Muscle of leg (tissue), 11 donors: Measurements from ENCODE around the gene HMBS. TPM values are rescaled to one million over a fixed set of nuclear protein-coding genes. Genes with fewer than 3 reads are reported as not detected.
"Not testable (repeated sequence)": the region's sequence is repeated elsewhere in the genome, so short reads cannot be mapped to it uniquely, and the experiment has no call there.

ENCODE experiments used
- DNase-seq: peaks from one replicate; pipeline ENCODE4 v3.0.0; 2013
- H3K27ac ChIP-seq: one replicate; pipeline ENCODE4 v1.5.1; 2013; ENCODE audit warnings: mild to moderate bottlenecking, low read length, control low read depth
- H3K27me3 ChIP-seq: one replicate; pipeline ENCODE4 v1.6.1; 2013; ENCODE audit warnings: low read length; ENCODE audit not compliant: control insufficient read depth, insufficient read depth
- H3K36me3 ChIP-seq: one replicate; pipeline ENCODE4 v1.6.1; 2013; ENCODE audit warnings: low read length; ENCODE audit not compliant: control insufficient read depth, insufficient read depth
- H3K4me1 ChIP-seq: one replicate; pipeline ENCODE4 v1.6.1; 2013; ENCODE audit warnings: low read length; ENCODE audit not compliant: control insufficient read depth, insufficient read depth
- H3K4me3 ChIP-seq: one replicate; pipeline ENCODE4 v1.5.1; 2013; ENCODE audit warnings: low read length, control low read depth
- H3K9me3 ChIP-seq: replicated peaks from 2 replicates; pipeline ENCODE4 v1.6.1; 2013; ENCODE audit warnings: low read depth, low read length; ENCODE audit not compliant: control insufficient read depth
- WGBS: methylation state at CpG from one replicate; pipeline ENCODE4 v1.1.5; 2013; ENCODE audit warnings: missing lambda C conversion rate; ENCODE audit not compliant: insufficient coverage; 5-methylcytosine and 5-hydroxymethylcytosine counted together
- polyA plus RNA-seq, 8 donors: library from polyadenylated mRNA; unstranded; fragments of 120-200 nt; gene quantifications; one replicate each; pipeline versions ENCODE4 v1.2.1 to v1.2.3, GENCODE V29; 2013; ENCODE audit warnings: inconsistent platforms in 1 of 8, low replicate concordance in 1 of 8; ENCODE audit not compliant: insufficient read length in 8 of 8, insufficient read depth in 1 of 8
- total RNA-seq: library from RNA; stranded (reverse); fragments of 120-200 nt; gene quantifications from one replicate; pipeline ENCODE4 v1.2.4, GENCODE V29; 2013

Gene HMBS
- total and polyA plus RNA-seq, 9 donors = 3.8 to 26.3 (median 21.5) TPM

DNA sequence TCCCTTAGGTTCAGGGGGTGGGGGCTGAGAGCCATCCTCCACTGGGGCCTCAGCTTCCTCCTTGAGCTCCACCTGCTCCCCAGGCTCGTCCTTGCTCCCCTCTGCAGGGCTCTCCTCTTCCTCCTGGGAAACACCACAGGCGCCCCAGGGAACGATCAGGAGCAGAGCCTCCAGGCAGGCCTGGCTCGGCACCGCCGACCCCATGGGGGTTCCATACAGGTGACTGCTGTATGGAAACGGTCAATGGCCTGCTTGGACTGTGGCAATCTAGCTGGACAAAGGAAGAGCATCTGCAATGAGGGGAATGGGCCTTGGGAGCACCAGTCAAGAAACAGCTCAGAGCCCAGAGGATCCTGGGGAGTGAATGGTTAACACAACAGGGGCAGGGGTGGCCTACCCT, 35.6 kb upstream of the HMBS start:
- DNase-seq = no peak
- no peaks in the 10 kb centered on the region for H3K27me3 ChIP-seq
- 95% methylated on average over 7 of the region's 7 CpGs for WGBS
- no peak overlapping the region for H3K27ac ChIP-seq
- peaks cover 92% of the 10 kb centered on the region for H3K36me3 ChIP-seq
- no peak overlapping the region for H3K4me3 ChIP-seq
- no peaks in the 10 kb centered on the region for H3K9me3 ChIP-seq
- H3K4me1 ChIP-seq = no peaks in the 10 kb centered on the region

DNA sequence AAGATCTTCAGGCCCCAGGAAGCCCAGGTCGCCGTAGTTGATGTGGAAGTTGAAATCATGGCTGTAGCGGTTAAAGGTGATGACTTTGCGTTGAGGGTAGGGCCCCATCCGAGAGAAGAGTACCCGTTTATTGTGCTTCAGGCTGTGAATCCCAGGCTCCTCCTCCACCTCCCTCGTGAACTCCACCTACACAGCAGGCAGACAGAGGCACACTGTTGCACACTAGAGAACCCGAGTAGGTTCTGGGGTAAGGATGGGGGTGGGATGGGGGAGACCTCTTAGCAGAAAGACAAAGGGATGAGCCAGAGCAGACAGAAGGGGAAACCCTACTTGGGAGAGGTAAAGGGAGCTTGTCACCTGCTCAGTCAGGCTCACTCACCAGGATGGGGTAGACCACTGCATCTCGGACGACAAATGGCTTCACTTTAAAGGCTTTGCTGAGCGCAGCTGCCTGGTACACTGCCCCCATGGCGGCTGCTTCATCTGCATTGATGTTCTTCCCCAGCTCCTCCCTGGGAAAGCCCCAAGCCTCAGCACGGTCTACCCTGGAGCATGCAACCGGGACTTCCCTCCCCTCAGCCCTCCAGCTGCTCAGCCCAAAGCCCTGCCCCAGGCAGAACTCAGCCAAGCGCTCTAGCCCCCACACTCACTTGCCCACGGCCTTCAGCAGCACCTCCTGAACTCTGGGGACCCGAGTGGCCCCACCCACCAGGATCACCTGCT, 33.1 kb upstream of the HMBS start:
- Histone ChIP-seq H3K4me1 (peaks cover 12% of the 10 kb centered on the region), H3K27ac (no peak overlapping the region), H3K36me3 (peaks cover 89% of the 10 kb centered on the region), H3K9me3 (no peaks in the 10 kb centered on the region), H3K4me3 (no peak overlapping the region), H3K27me3 (no peaks in the 10 kb centered on the region)
- WGBS = 85% methylated on average over 9 of the region's 17 CpGs
- no peak for DNase-seq

DNA sequence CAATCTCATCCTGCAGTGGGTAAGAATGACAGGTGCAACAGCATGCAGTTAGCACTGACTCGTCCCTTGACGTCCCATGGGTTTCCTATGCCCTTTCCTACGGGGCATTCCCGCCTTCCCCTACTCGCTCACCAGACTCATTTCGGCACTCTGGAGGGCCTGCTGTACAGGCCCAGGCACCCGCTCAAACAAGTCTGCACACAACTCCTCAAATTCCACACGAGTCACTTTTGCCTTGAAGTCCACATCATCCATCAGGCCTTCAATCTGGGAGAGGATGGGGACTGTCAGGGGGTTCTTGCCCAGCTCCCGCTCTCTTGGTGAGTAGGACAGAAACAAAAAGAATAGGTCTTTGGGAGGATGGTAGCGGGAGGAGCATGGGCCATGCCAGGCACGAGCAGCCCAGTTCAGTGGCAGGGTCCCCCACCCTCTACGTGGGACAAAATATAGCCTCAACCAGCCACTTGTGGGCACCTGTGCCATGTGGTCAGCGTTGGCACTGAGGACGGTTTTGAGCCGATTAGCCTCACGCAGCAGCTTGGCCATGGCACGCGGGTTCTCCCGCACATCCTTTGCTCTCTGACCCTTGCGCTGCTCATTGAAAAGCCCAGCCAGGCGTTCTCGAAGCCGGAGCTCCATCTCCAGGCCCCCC, 32.4 kb upstream of the HMBS start:
- no peak overlapping the region for H3K4me3 ChIP-seq
- DNase-seq = no peak
- no peaks in the 10 kb centered on the region for H3K27me3 ChIP-seq
- WGBS = 93% methylated on average over 18 of the region's 23 CpGs
- no peaks in the 10 kb centered on the region for H3K9me3 ChIP-seq
- peaks cover 12% of the 10 kb centered on the region for H3K4me1 ChIP-seq
- peaks cover 83% of the 10 kb centered on the region for H3K36me3 ChIP-seq
- no peak overlapping the region for H3K27ac ChIP-seq

DNA sequence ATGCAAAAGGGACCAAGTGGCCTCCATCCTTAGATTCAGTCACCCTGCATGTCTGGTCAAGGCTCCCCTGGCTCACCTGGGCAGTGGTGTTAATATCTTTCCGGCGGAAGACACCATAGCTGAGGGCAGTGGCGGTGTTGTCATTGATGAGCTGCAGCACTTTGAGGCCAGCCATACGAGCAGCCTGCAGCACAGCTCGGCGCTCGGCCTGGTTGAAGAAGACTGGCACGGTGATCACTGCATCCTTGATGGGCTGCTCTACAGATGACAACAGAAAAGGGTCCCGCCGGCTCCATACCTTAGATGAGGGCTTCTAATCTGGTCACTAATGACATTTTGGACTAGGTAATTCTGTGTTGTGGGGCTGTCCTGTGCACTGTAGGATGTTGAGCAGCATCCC, 30.3 kb upstream of the HMBS start:
- Histone ChIP-seq H3K36me3 (peaks cover 62% of the 10 kb centered on the region), H3K4me3 (no peak overlapping the region), H3K27me3 (no peaks in the 10 kb centered on the region), H3K27ac (no peak overlapping the region), H3K4me1 (peaks cover 18% of the 10 kb centered on the region), H3K9me3 (no peaks in the 10 kb centered on the region)
- no peak for DNase-seq
- 94% methylated on average over 10 of the region's 10 CpGs for WGBS

DNA sequence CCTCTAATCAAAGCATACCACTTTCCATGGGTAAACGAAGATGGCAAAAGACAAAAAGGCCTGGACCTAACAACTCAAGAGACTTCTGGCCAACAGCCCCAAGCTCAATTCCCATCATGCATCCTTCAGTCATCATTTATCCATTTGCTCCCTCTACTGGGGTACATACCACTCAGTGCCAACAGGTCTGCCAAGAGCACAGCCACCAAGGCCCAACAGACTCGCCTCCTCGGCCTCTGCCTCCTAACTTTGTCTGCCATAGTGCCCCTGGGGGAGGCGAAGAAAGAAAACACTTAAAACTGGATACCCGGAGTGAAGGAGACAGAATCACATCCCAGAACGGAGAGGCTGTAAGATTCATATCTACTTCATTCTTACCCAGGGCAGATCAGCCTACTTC, 28.8 kb upstream of the HMBS start:
- Histone ChIP-seq H3K36me3 (peaks cover 48% of the 10 kb centered on the region), H3K27me3 (no peaks in the 10 kb centered on the region), H3K9me3 (no peaks in the 10 kb centered on the region), H3K4me1 (peaks cover 18% of the 10 kb centered on the region), H3K4me3 (peak overlapping the region; percentile 89), H3K27ac (no peak overlapping the region)
- WGBS = 29% methylated on average over 6 of the region's 6 CpGs
- DNase-seq = no peak

DNA sequence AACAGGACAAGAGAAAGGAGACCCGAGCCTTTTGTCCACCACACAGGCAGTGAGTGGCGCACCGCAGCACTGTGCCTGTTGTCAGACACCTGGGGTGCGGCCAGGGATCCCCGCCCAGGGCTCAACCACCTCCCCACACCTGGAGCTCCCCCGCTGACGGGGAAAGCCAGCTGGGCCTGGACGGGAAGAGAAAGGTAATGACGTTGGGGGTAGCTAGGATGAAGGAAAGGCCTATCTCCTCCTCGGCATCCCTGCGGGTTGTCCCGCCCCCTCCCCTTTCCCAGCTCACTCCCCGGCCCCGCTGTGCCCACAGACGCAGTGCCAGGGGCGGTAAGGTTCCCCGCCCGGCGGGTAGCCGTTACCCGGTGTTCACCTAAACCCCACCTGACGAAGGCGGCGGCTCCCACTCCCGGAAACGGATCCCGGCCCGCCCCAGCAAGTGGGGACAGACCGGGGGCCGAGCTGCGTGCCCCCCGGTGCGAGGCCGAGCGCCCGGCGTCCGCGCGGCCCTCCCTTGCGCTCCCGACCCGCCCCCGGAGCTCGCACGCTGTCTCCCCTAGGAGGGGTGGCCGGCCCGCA, 28.2 kb upstream of the HMBS start:
- WGBS = under 1% methylated on average over 33 of the region's 48 CpGs
- Histone ChIP-seq H3K27me3 (no peaks in the 10 kb centered on the region), H3K4me1 (peaks cover 18% of the 10 kb centered on the region), H3K36me3 (peaks cover 42% of the 10 kb centered on the region), H3K4me3 (peak overlapping the region; percentile 89), H3K9me3 (no peaks in the 10 kb centered on the region), H3K27ac (peak overlapping the region; percentile 82)
- peak; percentile 16 for DNase-seq

DNA sequence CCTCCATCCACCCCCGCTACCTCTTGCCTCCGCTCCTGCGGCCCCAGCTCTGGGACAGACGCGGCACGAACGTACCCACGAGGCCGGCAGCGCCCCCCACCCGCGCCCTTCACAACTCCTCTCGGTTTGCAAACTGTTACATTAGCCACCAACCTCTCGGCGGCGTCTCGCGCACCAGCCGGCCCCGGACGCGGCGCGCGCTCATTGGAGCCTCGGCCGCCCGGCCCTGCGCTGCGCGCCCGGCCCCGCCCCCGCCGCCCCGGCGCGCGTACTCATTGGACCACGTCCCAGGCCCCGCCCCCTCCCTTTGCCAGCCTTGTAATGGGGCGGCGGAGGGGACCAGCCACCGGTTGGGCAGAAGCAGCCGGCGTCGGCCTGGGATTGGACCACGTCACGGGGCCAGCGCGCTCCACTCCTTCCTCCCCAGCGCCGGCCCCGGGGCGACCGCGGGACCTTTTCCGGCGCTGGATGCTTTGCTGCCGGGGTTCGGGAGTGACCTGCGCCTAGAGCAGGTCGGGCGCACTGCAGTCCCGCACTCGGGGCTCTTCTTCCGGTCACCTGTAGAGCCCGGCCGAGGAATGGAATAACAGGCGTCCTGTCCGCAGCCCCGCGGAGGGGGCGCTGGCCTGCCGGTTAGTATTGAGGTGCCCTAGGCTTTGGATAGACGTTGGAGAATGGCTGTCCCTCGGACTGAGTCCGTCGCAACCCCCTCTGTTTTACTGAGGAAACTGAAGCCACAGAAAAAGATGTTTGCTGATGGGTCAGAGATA, 27.5 kb upstream of the HMBS start, which contains the start of gene HYOU1:
HYOU1 (minus strand) TSS at position 206 of the 770 bp plus-strand sequence. CDS start 1,045 bp downstream, outside the sequence.
- H3K4me3 ChIP-seq = peak within 1 kb of the TSS; percentile 89
- peak; percentile 98 for DNase-seq
- no peaks in the 10 kb centered on the region for H3K9me3 ChIP-seq
- 0% methylated on average over 73 of the region's 79 CpGs for WGBS
- H3K27me3 ChIP-seq = no peaks in the 10 kb centered on the region
- H3K27ac ChIP-seq = peak within 1 kb of the TSS; percentile 82
- peaks cover 18% of the 10 kb centered on the region for H3K4me1 ChIP-seq
- H3K36me3 ChIP-seq = peaks cover 36% of the 10 kb centered on the region

DNA sequence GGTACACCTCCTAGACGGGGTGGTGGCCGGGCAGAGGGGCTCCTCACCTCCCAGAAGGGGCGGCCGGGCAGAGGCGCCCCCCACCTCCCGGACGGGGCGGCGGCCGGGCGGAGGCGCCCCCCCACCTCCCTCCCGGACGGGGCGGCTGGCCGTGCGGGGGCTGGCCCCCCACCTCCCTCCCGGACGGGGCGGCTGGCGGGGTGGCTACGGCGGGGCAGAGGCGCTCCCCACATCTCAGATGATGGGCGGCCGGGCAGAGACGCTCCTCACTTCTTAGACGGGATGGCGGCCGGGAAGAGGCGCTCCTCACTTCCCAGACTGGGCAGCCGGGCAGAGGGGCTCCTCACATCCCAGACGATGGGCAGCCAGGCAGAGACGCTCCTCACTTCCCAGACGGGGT, 25.6 kb upstream of the HMBS start:
- peaks cover 18% of the 10 kb centered on the region for H3K4me1 ChIP-seq
- 80% methylated on average over 1 of the region's 35 CpGs for WGBS
- not testable (repeated sequence) for DNase-seq, H3K27ac ChIP-seq, H3K9me3 ChIP-seq, H3K4me3 ChIP-seq, H3K27me3 ChIP-seq
- peaks cover 16% of the 10 kb centered on the region for H3K36me3 ChIP-seq

DNA sequence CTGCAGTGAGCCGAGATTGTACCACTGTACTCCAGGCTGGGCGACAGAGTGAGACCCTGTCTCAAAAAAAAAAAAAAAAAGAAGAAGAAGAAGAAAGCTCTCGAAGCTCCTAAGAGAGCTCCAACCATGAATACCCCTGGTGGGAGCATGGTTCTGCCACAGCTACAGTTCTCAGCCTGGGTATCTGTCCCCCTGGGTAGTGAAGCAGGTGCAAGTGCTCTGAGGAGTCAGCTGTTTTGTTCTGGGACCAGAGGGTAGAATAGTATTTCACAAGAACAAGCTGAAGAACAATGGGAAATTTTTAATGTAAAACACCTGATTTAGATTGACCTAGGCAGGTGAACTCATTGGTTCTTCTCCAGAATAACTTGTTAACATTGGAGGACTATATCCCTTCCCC, 23.4 kb upstream of the HMBS start:
- Histone ChIP-seq H3K4me3 (no peak overlapping the region), H3K9me3 (no peaks in the 10 kb centered on the region), H3K4me1 (peaks cover 10% of the 10 kb centered on the region), H3K27me3 (no peaks in the 10 kb centered on the region), H3K27ac (no peak overlapping the region), H3K36me3 (no peaks in the 10 kb centered on the region)
- WGBS = 100% methylated on average over 1 of the region's 3 CpGs
- no peak for DNase-seq

DNA sequence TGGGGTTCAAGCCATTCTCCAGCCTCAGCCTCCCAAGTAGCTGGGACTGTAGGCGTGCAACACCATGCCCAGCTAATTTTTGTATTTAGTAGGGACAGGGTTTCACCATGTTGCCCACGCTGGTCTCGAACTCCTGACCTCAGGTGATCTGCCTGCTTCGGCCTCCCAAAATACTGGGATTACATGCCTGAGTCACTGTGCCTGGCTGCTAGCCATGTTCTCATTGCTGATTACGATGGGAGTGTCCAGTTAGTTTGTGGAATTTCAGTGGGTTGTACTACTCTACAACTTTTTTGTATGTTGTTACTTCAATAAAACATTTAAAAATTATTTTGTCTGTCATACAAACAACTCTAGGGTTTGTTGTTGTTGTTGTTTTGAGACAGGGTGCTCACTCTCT, 21.9 kb upstream of the HMBS start:
- DNase-seq = no peak
- H3K9me3 ChIP-seq = no peaks in the 10 kb centered on the region
- H3K4me3 ChIP-seq = no peak overlapping the region
- H3K27ac ChIP-seq = no peak overlapping the region
- H3K27me3 ChIP-seq = no peaks in the 10 kb centered on the region
- H3K4me1 ChIP-seq = peaks cover 12% of the 10 kb centered on the region
- no peaks in the 10 kb centered on the region for H3K36me3 ChIP-seq
- 81% methylated on average over 3 of the region's 5 CpGs for WGBS
